Liver (tissue), 9 donors: ENCODE measurements around the gene MAN1C1. TPM values are rescaled to one million over a fixed set of nuclear protein-coding genes. Genes with fewer than 3 reads are reported as not detected.

ENCODE experiments used
- DNase-seq: peaks from one replicate; pipeline ENCODE4 v3.0.0-alpha.2; 2017; ENCODE audit warnings: low spot score
- H3K27ac ChIP-seq, 2 donors: one replicate each; pipeline ENCODE4 v1.7.0; 2013; ENCODE audit warnings: inconsistent platforms in 2 of 2, low read length in 2 of 2, control low read depth in 1 of 2, low read depth in 1 of 2, mild to moderate bottlenecking in 1 of 2
- H3K27me3 ChIP-seq, 4 donors: one replicate each; pipeline versions ENCODE4 v1.6.1 to v1.7.0; 2013; ENCODE audit warnings: low read length in 3 of 4, inconsistent platforms in 1 of 4, mild to moderate bottlenecking in 1 of 4, moderate library complexity in 1 of 4; ENCODE audit not compliant: control insufficient read depth in 4 of 4, insufficient read depth in 4 of 4
- H3K36me3 ChIP-seq, 4 donors: one replicate each; pipeline versions ENCODE4 v1.6.1 to v1.7.0; 2013; ENCODE audit warnings: low read length in 3 of 4, mild to moderate bottlenecking in 3 of 4, low read depth in 1 of 4, moderate library complexity in 1 of 4; ENCODE audit not compliant: control insufficient read depth in 4 of 4, insufficient read depth in 3 of 4
- H3K4me1 ChIP-seq, 4 donors: one replicate each; pipeline versions ENCODE4 v1.6.1 to v1.7.0; 2013; ENCODE audit warnings: low read length in 3 of 4, mild to moderate bottlenecking in 3 of 4, moderate library complexity in 1 of 4; ENCODE audit not compliant: control insufficient read depth in 4 of 4, insufficient read depth in 4 of 4
- H3K4me3 ChIP-seq, 3 donors: one replicate each; pipeline versions ENCODE4 v1.6.1 to v1.7.0; 2013; ENCODE audit warnings: low read length in 3 of 3, control low read depth in 1 of 3, low read depth in 1 of 3, mild to moderate bottlenecking in 1 of 3
- H3K9ac ChIP-seq, 2 donors: one replicate each; pipeline ENCODE4 v1.7.0; 2013; ENCODE audit warnings: low read length in 2 of 2, mild to moderate bottlenecking in 2 of 2, moderate library complexity in 2 of 2, control low read depth in 1 of 2, low read depth in 1 of 2
- H3K9me3 ChIP-seq, 4 donors: one replicate each; pipeline versions ENCODE4 v1.6.1 to v1.7.0; 2013; ENCODE audit warnings: low read length in 3 of 4; ENCODE audit not compliant: control insufficient read depth in 4 of 4
- EGR1 ChIP-seq, 2 donors: IDR thresholded peaks; 2 replicates each; pipeline ENCODE4 v1.6.1; 2016 to 2018; ENCODE audit warnings: antibody characterized with exemption in 2 of 2, low read depth in 2 of 2
- FOXA1 ChIP-seq: IDR thresholded peaks from 2 replicates; pipeline ENCODE4 v1.6.1; 2016; ENCODE audit warnings: antibody characterized with exemption
- FOXA2 ChIP-seq: IDR thresholded peaks from 2 replicates; pipeline ENCODE4 v1.6.1; 2016; ENCODE audit warnings: antibody characterized with exemption
- GABPA ChIP-seq, 2 donors: IDR thresholded peaks in 1 of 2; conservative IDR thresholded peaks in 1 of 2; 2 replicates each; pipeline ENCODE4 v1.6.1; 2016; ENCODE audit warnings: antibody characterized with exemption in 2 of 2, mild to moderate bottlenecking in 1 of 2, moderate library complexity in 1 of 2
- NR2F2 ChIP-seq: IDR thresholded peaks from 2 replicates; pipeline ENCODE4 v1.6.1; 2016; ENCODE audit warnings: antibody characterized with exemption
- RAD21 ChIP-seq, 2 donors: IDR thresholded peaks; 2 replicates each; pipeline ENCODE4 v1.6.1; 2016; ENCODE audit warnings: antibody characterized with exemption in 2 of 2, mild to moderate bottlenecking in 2 of 2
- YY1 ChIP-seq: IDR thresholded peaks from 2 replicates; pipeline ENCODE4 v1.6.1; 2016; ENCODE audit warnings: antibody characterized with exemption, mild to moderate bottlenecking
- ZBTB33 ChIP-seq: IDR thresholded peaks from 2 replicates; pipeline ENCODE4 v1.6.1; 2016; ENCODE audit warnings: antibody characterized with exemption
- WGBS: extraction: QIAGEN DNeasy Blood & Tissue Kit; methylation state at CpG from one replicate; pipeline ENCODE4 v1.1.7; 2013; 5-methylcytosine and 5-hydroxymethylcytosine counted together
- polyA plus RNA-seq, 2 donors: library from polyadenylated mRNA; stranded (reverse) in 1 of 2; unstranded in 1 of 2; fragments of 200-250 nt in 1 of 2; fragments of >200 nt in 1 of 2; fragmentation: Nextera tagmentation in 1 of 2; extraction: Ambion mirVana in 1 of 2; gene quantifications; one replicate each; pipeline versions ENCODE4 v1.2.1 to v1.2.3, GENCODE V29; 2013 to 2015
- total RNA-seq, 2 donors: library from RNA; depleted of rRNA; stranded (reverse); fragments of >200 nt; gene quantifications; one replicate each; pipeline ENCODE4 v1.2.3, GENCODE V29; 2014
- TF ChIP-seq, protein P1 (sequence below): IDR thresholded peaks from 2 replicates; pipeline ENCODE4 v1.6.1; 2016; ENCODE audit warnings: antibody characterized with exemption
- TF ChIP-seq, protein P2 (sequence below): IDR thresholded peaks from 2 replicates; pipeline ENCODE4 v1.6.1; 2016; ENCODE audit warnings: antibody characterized with exemption
- TF ChIP-seq, protein P3 (sequence below): fragments of 150-350 bp; IDR thresholded peaks from 2 replicates; pipeline ENCODE4 v1.5.1; 2017; ENCODE audit warnings: improper control_type of control experiment, low read depth, low read length; ENCODE audit not compliant: missing input control
- donor health status: healthy.
- donor health status: healthy.
- donor health status: healthy.
- donor health status: healthy.
- donor health status: healthy.

Gene MAN1C1
- total and polyA plus RNA-seq, 4 donors: 6.3 to 16.0 (median 8.1) TPM

DNA sequence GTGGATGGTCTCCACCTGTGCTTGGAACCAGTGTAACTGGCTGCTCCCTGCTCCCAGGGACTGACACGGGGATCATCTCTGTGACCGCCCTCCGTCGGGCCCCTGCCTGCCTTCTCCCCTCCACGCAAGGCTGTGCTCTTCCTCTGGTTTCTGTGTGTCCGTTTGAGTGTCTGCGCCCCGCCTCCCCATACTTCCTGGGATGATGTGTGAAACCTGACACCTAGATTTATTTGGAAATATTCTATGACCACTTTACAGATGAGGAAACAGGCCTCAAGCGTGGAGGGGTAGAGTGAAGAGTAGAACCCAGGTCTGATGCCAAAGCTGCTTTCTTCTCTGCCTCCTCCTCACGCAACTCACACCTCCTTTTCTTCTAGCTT is 48.9 kb upstream of the MAN1C1 start:
- Histone ChIP-seq H3K36me3 (peaks cover 0 to 13% (median 2%) of the 10 kb centered on the region in 4 donors), H3K4me1 (peaks cover 7 to 47% (median 38%) of the 10 kb centered on the region in 4 donors), H3K4me3 (no peak overlapping the region), H3K27me3 (no peaks in the 10 kb centered on the region), H3K9ac (no peak overlapping the region), H3K27ac (peak overlapping the region; percentile 37 to 76), H3K9me3 (no peaks in the 10 kb centered on the region)
- WGBS: 88% methylated on average over 10 of the region's 10 CpGs
- no peak for TF ChIP-seq FOXA1
- no peak for TF ChIP-seq GABPA (IDR thresholded peaks at IDR 0.05 in 1 of 2, conservative IDR thresholded peaks at IDR 0.05 in 1 of 2)
- TF ChIP-seq YY1: no peak
- TF ChIP-seq, protein P1, sequence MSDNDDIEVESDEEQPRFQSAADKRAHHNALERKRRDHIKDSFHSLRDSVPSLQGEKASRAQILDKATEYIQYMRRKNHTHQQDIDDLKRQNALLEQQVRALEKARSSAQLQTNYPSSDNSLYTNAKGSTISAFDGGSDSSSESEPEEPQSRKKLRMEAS: no peak
- TF ChIP-seq, protein P2, sequence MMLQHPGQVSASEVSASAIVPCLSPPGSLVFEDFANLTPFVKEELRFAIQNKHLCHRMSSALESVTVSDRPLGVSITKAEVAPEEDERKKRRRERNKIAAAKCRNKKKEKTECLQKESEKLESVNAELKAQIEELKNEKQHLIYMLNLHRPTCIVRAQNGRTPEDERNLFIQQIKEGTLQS: no peak
- DNase-seq: no peak

GRCh38 chr1:25568090-25568833 is 48.3 kb upstream of the MAN1C1 start:
- 73% methylated on average over 21 of the region's 21 CpGs for WGBS
- Histone ChIP-seq H3K9ac (no peak overlapping the region), H3K4me3 (no peak overlapping the region), H3K9me3 (no peaks in the 10 kb centered on the region), H3K36me3 (peaks cover 0 to 12% (median 2%) of the 10 kb centered on the region in 4 donors), H3K27me3 (no peaks in the 10 kb centered on the region), H3K4me1 (peaks cover 7 to 52% (median 43%) of the 10 kb centered on the region in 4 donors), H3K27ac (peak overlapping the region in 1 of 2 donors; percentile 76)
- DNase-seq: no peak
- TF ChIP-seq, protein P3, sequence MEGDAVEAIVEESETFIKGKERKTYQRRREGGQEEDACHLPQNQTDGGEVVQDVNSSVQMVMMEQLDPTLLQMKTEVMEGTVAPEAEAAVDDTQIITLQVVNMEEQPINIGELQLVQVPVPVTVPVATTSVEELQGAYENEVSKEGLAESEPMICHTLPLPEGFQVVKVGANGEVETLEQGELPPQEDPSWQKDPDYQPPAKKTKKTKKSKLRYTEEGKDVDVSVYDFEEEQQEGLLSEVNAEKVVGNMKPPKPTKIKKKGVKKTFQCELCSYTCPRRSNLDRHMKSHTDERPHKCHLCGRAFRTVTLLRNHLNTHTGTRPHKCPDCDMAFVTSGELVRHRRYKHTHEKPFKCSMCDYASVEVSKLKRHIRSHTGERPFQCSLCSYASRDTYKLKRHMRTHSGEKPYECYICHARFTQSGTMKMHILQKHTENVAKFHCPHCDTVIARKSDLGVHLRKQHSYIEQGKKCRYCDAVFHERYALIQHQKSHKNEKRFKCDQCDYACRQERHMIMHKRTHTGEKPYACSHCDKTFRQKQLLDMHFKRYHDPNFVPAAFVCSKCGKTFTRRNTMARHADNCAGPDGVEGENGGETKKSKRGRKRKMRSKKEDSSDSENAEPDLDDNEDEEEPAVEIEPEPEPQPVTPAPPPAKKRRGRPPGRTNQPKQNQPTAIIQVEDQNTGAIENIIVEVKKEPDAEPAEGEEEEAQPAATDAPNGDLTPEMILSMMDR: no peak
- no peak for TF ChIP-seq FOXA2
- TF ChIP-seq YY1: no peak
- TF ChIP-seq EGR1 (IDR thresholded peaks at IDR 0.05; ENCODE audit: low read depth in 2 of 2): no peak
- no peak for TF ChIP-seq GABPA (IDR thresholded peaks at IDR 0.05 in 1 of 2, conservative IDR thresholded peaks at IDR 0.05 in 1 of 2)
- TF ChIP-seq FOXA1: no peak
- TF ChIP-seq NR2F2: peak; percentile 77
- TF ChIP-seq, protein P1: no peak
- no peak for TF ChIP-seq ZBTB33
- TF ChIP-seq RAD21 (IDR thresholded peaks at IDR 0.05): peak in 1 of 2 donors; percentile 3
